Stimulated activated CD8-positive, alpha-beta memory T cell treated with anti-CD3 and anti-CD28 coated beads, Interleukin-7, amount 100 ng/mL, for 1 hour (primary cell): ENCODE results near the gene ZNF467.

Experiments
- DNase-seq, 2 donors: peaks; one replicate each; pipeline ENCODE4 v3.0.0-alpha.2; 2020; ENCODE audit warnings: low read depth in 2 of 2

The ZNF467 gene

GRCh38 chr7:149772241-149772955 lies 990 bp downstream of the ZNF467 start:
- DNase-seq = no peak

GRCh38 chr7:149771720-149772240 lies 1.6 kb downstream of the ZNF467 start:
- DNase-seq = peak; percentile 69 to 74

GRCh38 chr7:149770728-149771636 lies 2.4 kb downstream of the ZNF467 start:
- no peak for DNase-seq

GRCh38 chr7:149769915-149770314 lies 3.5 kb downstream of the ZNF467 start:
- no peak for DNase-seq

- no peak for DNase-seq
Observed at GRCh38 chr7:149768931-149769330, 4.5 kb downstream of the ZNF467 start.

- DNase-seq = no peak
Observed at GRCh38 chr7:149767068-149767467, 6.3 kb downstream of the ZNF467 start.

GRCh38 chr7:149766135-149766675 lies 7.2 kb downstream of the ZNF467 start:
- no peak for DNase-seq

GRCh38 chr7:149765399-149766121 lies 7.8 kb downstream of the ZNF467 start:
- no peak for DNase-seq

GRCh38 chr7:149764481-149765398 lies 8.6 kb downstream of the ZNF467 start:
- no peak for DNase-seq

GRCh38 chr7:149763563-149764240 lies 9.7 kb downstream of the ZNF467 start:
- no peak for DNase-seq

GRCh38 chr7:149762610-149763009 lies 10.8 kb downstream of the ZNF467 start:
- no peak for DNase-seq

- no peak for DNase-seq
Observed at GRCh38 chr7:149762089-149762488, 11.3 kb downstream of the ZNF467 start.

- DNase-seq = no peak
Observed at GRCh38 chr7:149761307-149761706, 12.1 kb downstream of the ZNF467 start.

- DNase-seq = no peak
Observed at GRCh38 chr7:149760538-149760937, 12.8 kb downstream of the ZNF467 start.

GRCh38 chr7:149759093-149759860 lies 14.1 kb downstream of the ZNF467 start:
- no peak for DNase-seq

- no peak for DNase-seq
Observed at GRCh38 chr7:149753375-149754233, 19.8 kb downstream of the ZNF467 start.

- no peak for DNase-seq
Observed at GRCh38 chr7:149752646-149753045, 20.7 kb downstream of the ZNF467 start.

GRCh38 chr7:149751043-149751775 lies 22.2 kb downstream of the ZNF467 start:
- DNase-seq = no peak
